HG02588 (cell line): ENCODE data around the gene SLC12A8.

Experiments used
- ATAC-seq: cut with Tn5 transposase; IDR thresholded peaks from one replicate; pipeline ENCODE4 v1.9.1; 2021; ENCODE audit warnings: mild to moderate bottlenecking, moderate library complexity; ENCODE audit not compliant: unreplicated experiment

The SLC12A8 gene

GRCh38 chr3:125033616-125034015 lies 178.9 kb downstream of the SLC12A8 start:
- no peak for ATAC-seq

- ATAC-seq: no peak
Measured at GRCh38 chr3:125033135-125033534, 179.4 kb downstream of the SLC12A8 start.

- no peak for ATAC-seq
Measured at GRCh38 chr3:125032683-125033082, 179.9 kb downstream of the SLC12A8 start.
